CD14-positive monocyte (primary cell): Measurements from ENCODE around the gene ARNT2. TPM values are rescaled to one million over a fixed set of nuclear protein-coding genes. Genes with fewer than 3 reads are reported as not detected.

Source experiments
- DNase-seq, 3 donors: peaks; one replicate each; pipeline ENCODE4 v3.0.0-alpha.2; 2011 to 2022
- H2AFZ ChIP-seq: 2 replicates; pipeline ENCODE4 v1.6.0; 2012; ENCODE audit warnings: mild to moderate bottlenecking, low read depth, low read length, inconsistent platforms; ENCODE audit not compliant: insufficient read depth, poor library complexity, severe bottlenecking
- H3K27ac ChIP-seq, 2 donors: 1 replicate in 1 of 2; 2 replicates in 1 of 2; pipeline ENCODE4 v1.5.1; 2012 to 2013; ENCODE audit warnings: low read length in 2 of 2, control low read depth in 1 of 2, inconsistent platforms in 1 of 2, low read depth in 1 of 2, mild to moderate bottlenecking in 1 of 2
- H3K27me3 ChIP-seq, 2 donors: one replicate each; pipeline versions ENCODE4 v1.6.0 to v1.6.1; 2011 to 2013; ENCODE audit warnings: low read length in 2 of 2; ENCODE audit not compliant: control insufficient read depth in 2 of 2, insufficient read depth in 2 of 2
- H3K36me3 ChIP-seq, 2 donors: replicated peaks in 1 of 2; 1 replicate in 1 of 2; 2 replicates in 1 of 2; pipeline versions ENCODE4 v1.5.1 to v1.6.1; 2012 to 2013; ENCODE audit warnings: low read length in 2 of 2, control low read depth in 1 of 2, inconsistent platforms in 1 of 2, mild to moderate bottlenecking in 1 of 2; ENCODE audit not compliant: insufficient read depth in 2 of 2, control insufficient read depth in 1 of 2
- H3K4me1 ChIP-seq, 2 donors: 1 replicate in 1 of 2; 2 replicates in 1 of 2; pipeline versions ENCODE4 v1.5.1 to v1.6.1; 2012 to 2013; ENCODE audit warnings: low read length in 2 of 2, control low read depth in 1 of 2, inconsistent platforms in 1 of 2, mild to moderate bottlenecking in 1 of 2, moderate library complexity in 1 of 2; ENCODE audit not compliant: insufficient read depth in 2 of 2, control insufficient read depth in 1 of 2
- H3K4me2 ChIP-seq: replicated peaks from 2 replicates; pipeline ENCODE3; 2012; ENCODE audit warnings: low read length, moderate library complexity, mild to moderate bottlenecking; ENCODE audit not compliant: poor library complexity, severe bottlenecking; ENCODE audit errors: extremely low read depth
- H3K4me3 ChIP-seq, 3 experiments: fragments of 200-600 bp in 1 of 3; sonication (generic) in 1 of 3; replicated peaks in 1 of 3; 1 replicate in 2 of 3; 2 replicates in 1 of 3; pipeline ENCODE4 v1.5.1; 2011 to 2013; ENCODE audit warnings: low read length in 3 of 3, mild to moderate bottlenecking in 3 of 3, control low read depth in 2 of 3, low read depth in 2 of 3, inconsistent platforms in 1 of 3, moderate library complexity in 1 of 3
- H3K79me2 ChIP-seq: 2 replicates; pipeline ENCODE4 v1.6.0; 2012; ENCODE audit warnings: mild to moderate bottlenecking, control low read depth, inconsistent platforms, low read length, moderate library complexity; ENCODE audit not compliant: insufficient read depth
- H3K9ac ChIP-seq: 2 replicates; pipeline ENCODE4 v1.6.0; 2017; ENCODE audit warnings: low read length, mild to moderate bottlenecking; ENCODE audit not compliant: insufficient read depth, poor library complexity, severe bottlenecking
- H3K9me3 ChIP-seq, 2 donors: replicated peaks in 1 of 2; 1 replicate in 1 of 2; 2 replicates in 1 of 2; pipeline versions ENCODE4 v1.5.1 to v1.6.1; 2012 to 2013; ENCODE audit warnings: low read length in 2 of 2, control low read depth in 1 of 2; ENCODE audit not compliant: control insufficient read depth in 1 of 2, insufficient read depth in 1 of 2
- H4K20me1 ChIP-seq: 2 replicates; pipeline ENCODE4 v1.6.0; 2012; ENCODE audit warnings: mild to moderate bottlenecking, low read length, control low read depth, moderate library complexity; ENCODE audit not compliant: insufficient read depth
- H3K27ac Mint-ChIP-seq, 7 donors: one replicate each; pipeline ENCODE4 v1.8.0; 2020; ENCODE audit warnings: mild to moderate bottlenecking in 7 of 7, mixed read lengths in 7 of 7, moderate library complexity in 6 of 7, inconsistent platforms in 2 of 7
- H3K27me3 Mint-ChIP-seq, 3 donors: one replicate each; pipeline ENCODE4 v1.8.0; 2021 to 2022; ENCODE audit warnings: low read depth in 3 of 3, mild to moderate bottlenecking in 3 of 3, mixed read lengths in 3 of 3, moderate library complexity in 3 of 3, inconsistent platforms in 1 of 3
- H3K36me3 Mint-ChIP-seq, 2 donors: one replicate each; pipeline ENCODE4 v1.8.0; 2020; ENCODE audit warnings: mixed read lengths in 2 of 2, inconsistent platforms in 1 of 2, mild to moderate bottlenecking in 1 of 2
- H3K4me1 Mint-ChIP-seq: one replicate; pipeline ENCODE4 v1.8.0; 2020; ENCODE audit warnings: mild to moderate bottlenecking, mixed read lengths
- H3K4me3 Mint-ChIP-seq, 2 donors: one replicate each; pipeline ENCODE4 v1.8.0; 2020; ENCODE audit warnings: mild to moderate bottlenecking in 2 of 2, mixed read lengths in 2 of 2, moderate library complexity in 1 of 2
- H3K9me3 Mint-ChIP-seq, 7 donors: one replicate each; pipeline ENCODE4 v1.8.0; 2020 to 2022; ENCODE audit warnings: mixed read lengths in 7 of 7, mild to moderate bottlenecking in 6 of 7, moderate library complexity in 6 of 7, inconsistent platforms in 2 of 7
- CTCF ChIP-seq: fragments of 200-600 bp; IDR thresholded peaks from one replicate; pipeline ENCODE4 v1.8.0; 2022; ENCODE audit warnings: antibody characterized with exemption, mild to moderate bottlenecking
- WGBS: methylation state at CpG from one replicate; pipeline ENCODE4 v1.1.5; 2013; ENCODE audit warnings: missing lambda C conversion rate; ENCODE audit not compliant: insufficient coverage; 5-methylcytosine and 5-hydroxymethylcytosine counted together
- intact Hi-C, 2 donors: fragments of 100-400 bp; cut with micrococcal nuclease; formaldehyde crosslinking; loops; one replicate each; pipeline versions ENCODE4 v1.15.0 to v1.15.1; 2023
- polyA plus RNA-seq, 3 donors: library from polyadenylated mRNA; depleted of rRNA in 1 of 3; unstranded in 2 of 3; stranded (reverse) in 1 of 3; fragments of 300-500 nt in 2 of 3; fragments of >200 nt in 1 of 3; fragmentation: Illumina TruSeq in 2 of 3; gene quantifications; 1 replicate in 2 of 3; 2 replicates in 1 of 3; pipeline ENCODE4 v1.2.3, GENCODE V29; 2012 to 2021

The ARNT2 gene
- polyA plus RNA-seq, 3 donors = not detected

DNA sequence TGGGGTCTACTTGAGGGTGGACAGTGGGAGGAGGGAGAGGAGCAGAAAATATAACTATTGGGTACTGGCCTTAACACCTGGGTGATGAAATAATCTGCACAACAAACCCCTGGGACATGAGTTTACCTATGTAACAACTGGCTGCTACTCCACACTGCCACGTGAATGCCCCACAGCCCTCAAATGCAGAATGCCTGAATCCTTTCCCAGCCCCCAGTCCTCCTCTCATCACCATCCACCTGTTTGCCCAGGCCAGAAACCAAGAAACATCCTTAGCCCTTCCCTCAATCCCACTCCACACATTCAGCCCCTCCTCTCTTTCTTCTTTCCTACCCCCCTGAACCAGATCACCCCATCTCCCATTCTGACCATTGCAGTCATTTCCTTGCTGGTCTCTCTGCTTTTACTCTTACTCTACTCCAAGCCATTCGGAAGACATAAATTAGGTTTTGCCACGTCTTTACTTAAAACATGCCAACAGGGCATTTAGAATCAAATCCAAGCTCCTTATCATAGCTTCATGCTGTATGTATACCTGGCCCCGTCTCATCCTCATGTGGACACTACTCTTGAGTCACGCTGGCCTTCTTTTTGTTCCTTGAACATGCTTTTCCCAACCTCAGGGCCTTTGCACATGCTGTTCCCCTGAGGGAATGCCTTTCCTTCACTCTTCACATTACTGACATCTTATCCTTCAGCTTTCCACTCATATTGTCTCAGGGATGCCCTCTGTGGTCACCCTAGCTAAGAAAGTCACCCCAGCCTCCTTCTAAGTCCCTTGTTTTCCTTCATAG lies 153.5 kb downstream of the ARNT2 start:
- intact Hi-C loops = no loop called here
- Mint-ChIP-seq H3K4me3 (no peak overlapping the region), H3K9me3 (no peaks in the 10 kb centered on the region)

More for the DNA sequence above, 153.5 kb downstream of the ARNT2 start:
- no peak overlapping the region for H3K27ac Mint-ChIP-seq
- peaks cover 2% of the 10 kb centered on the region for H3K4me1 Mint-ChIP-seq
- 76% methylated on average over 5 of the region's 5 CpGs for WGBS
- DNase-seq = no peak
- H3K36me3 Mint-ChIP-seq = no peaks in the 10 kb centered on the region
- Histone ChIP-seq H2AFZ (no peak overlapping the region), H3K9me3 (no peaks in the 10 kb centered on the region), H4K20me1 (no peaks in the 10 kb centered on the region), H3K79me2 (no peaks in the 10 kb centered on the region), H3K27ac (no peak overlapping the region), H3K9ac (no peak overlapping the region), H3K36me3 (no peaks in the 10 kb centered on the region), H3K4me1 (no peaks in the 10 kb centered on the region), H3K4me2 (no peak overlapping the region), H3K27me3 (no peaks in the 10 kb centered on the region), H3K4me3 (no peak overlapping the region)
- peaks cover 4 to 10% (median 4%) of the 10 kb centered on the region in 3 donors for H3K27me3 Mint-ChIP-seq
- TF ChIP-seq CTCF = no peak
